RPMI8226 (cell line): ENCODE measurements around the gene DGAT2.

Experiments used
- DNase-seq: peaks from one replicate; pipeline ENCODE4 v3.0.0-alpha.2; 2015

The DGAT2 gene

GRCh38 chr11:75781296-75781695 is 12.7 kb downstream of the DGAT2 start:
- DNase-seq = no peak

GRCh38 chr11:75781831-75782230 is 13.3 kb downstream of the DGAT2 start:
- no peak for DNase-seq

- DNase-seq = no peak
Observed at GRCh38 chr11:75782540-75783263, 14.1 kb downstream of the DGAT2 start.

- DNase-seq = no peak
Observed at GRCh38 chr11:75783416-75784084, 15.0 kb downstream of the DGAT2 start.

- DNase-seq = no peak
Observed at GRCh38 chr11:75784085-75784478, 15.5 kb downstream of the DGAT2 start.

GRCh38 chr11:75784506-75784905 is 15.9 kb downstream of the DGAT2 start:
- DNase-seq = no peak

GRCh38 chr11:75785187-75785586 is 16.6 kb downstream of the DGAT2 start:
- no peak for DNase-seq

GRCh38 chr11:75786101-75786736 is 17.6 kb downstream of the DGAT2 start:
- DNase-seq = no peak

- DNase-seq = no peak
Observed at GRCh38 chr11:75789521-75789920, 20.9 kb downstream of the DGAT2 start.

- no peak for DNase-seq
Observed at GRCh38 chr11:75790986-75791385, 22.4 kb downstream of the DGAT2 start.

- DNase-seq = no peak
Observed at GRCh38 chr11:75792127-75792731, 23.7 kb downstream of the DGAT2 start.

- no peak for DNase-seq
Observed at GRCh38 chr11:75792997-75793800, 24.6 kb downstream of the DGAT2 start.

GRCh38 chr11:75793966-75794365 is 25.4 kb downstream of the DGAT2 start:
- no peak for DNase-seq

GRCh38 chr11:75795276-75796090 is 26.9 kb downstream of the DGAT2 start:
- DNase-seq = no peak

- DNase-seq = no peak
Observed at GRCh38 chr11:75796091-75796435, 27.5 kb downstream of the DGAT2 start.

GRCh38 chr11:75797116-75797515 is 28.5 kb downstream of the DGAT2 start:
- DNase-seq = no peak

- no peak for DNase-seq
Observed at GRCh38 chr11:75797792-75798191, 29.2 kb downstream of the DGAT2 start.

GRCh38 chr11:75800136-75800675 is 31.6 kb downstream of the DGAT2 start:
- DNase-seq = no peak

GRCh38 chr11:75800728-75801361 is 32.3 kb downstream of the DGAT2 start:
- DNase-seq = no peak

- no peak for DNase-seq
Observed at GRCh38 chr11:75801362-75802020, 32.9 kb downstream of the DGAT2 start.
